ENCODE measurements around the gene NHERF1.

GRCh38 chr17:74740641-74741387, 7.6 kb upstream of the NHERF1 start:
- TF ChIP-seq POLR2A (IDR thresholded peaks at IDR 0.05; ENCODE audit: low read length) (no peak), GATA1 (IDR thresholded peaks at IDR 0.05; ENCODE audit: low read depth, low read length) (no peak)
